ENCODE data around the gene ARID5A. TPM values are rescaled to one million over a fixed set of nuclear protein-coding genes. Genes with fewer than 3 reads are reported as not detected.

Gene ARID5A
- total and polyA plus RNA-seq, 2 experiments from 2014 or later = 5.5 to 7.7 TPM

- Histone ChIP-seq H3K9me2 (ENCODE audit: insufficient read depth) (no peaks in the 10 kb centered on the region), H3F3A (replicated peaks; ENCODE audit: low read depth) (0 out of 2 replicates have a peak, but pooled peaks cover 2% of the 10 kb centered on the region), H2AFZ (0 out of 2 replicates have a peak overlapping the region, but pooled peaks have one; percentile 38), H3K27me3 (ENCODE audit: insufficient read depth) (peaks cover 10% of the 10 kb centered on the region), H3K4me2 (no peak overlapping the region), H4K20me1 (replicated peaks; ENCODE audit: insufficient read depth) (no peaks in the 10 kb centered on the region), H3K79me2 (replicated peaks; ENCODE audit: insufficient read depth) (no peaks in the 10 kb centered on the region), H3K27ac (ENCODE audit: low read depth) (no peak overlapping the region), H3K36me3 (ENCODE audit: insufficient read depth) (no peaks in the 10 kb centered on the region; the same call in 1 of the 2 replicates), H3K4me1 (ENCODE audit: insufficient read depth) (peaks cover 3% of the 10 kb centered on the region; the same call in 1 of the 2 replicates), H3K4me3 (no peak overlapping the region)
- H3K4me1 Mint-ChIP-seq = peaks cover 20% of the 10 kb centered on the region
- no peak overlapping the region for H3K27ac Mint-ChIP-seq
- no peaks in the 10 kb centered on the region; the same call in 2 of the 3 replicates for H3K36me3 Mint-ChIP-seq (ENCODE audit: low read depth)
- H3K9me3 Mint-ChIP-seq = peaks cover 4% of the 10 kb centered on the region; the same call in 2 of the 3 replicates
- no peak for TF ChIP-seq POLR2AphosphoS5 (IDR thresholded peaks at IDR 0.05; ENCODE audit: low read depth)
- TF ChIP-seq EZH2phosphoT487 (IDR thresholded peaks at IDR 0.05; ENCODE audit: unreplicated experiment) = no peak
- no peak for TF ChIP-seq EZH2 (IDR thresholded peaks at IDR 0.05; ENCODE audit: low read depth, unreplicated experiment)
- no peak for TF ChIP-seq NANOG (IDR thresholded peaks at IDR 0.05; ENCODE audit: borderline replicate concordance)
- no peak for TF ChIP-seq ZNF462 (CRISPR knock-in tag; IDR thresholded peaks at IDR 0.05)
- TF ChIP-seq CTCF (conservative IDR thresholded peaks at IDR 0.05; ENCODE audit: low read depth in 2 of 2) = no peak
- no peak for TF ChIP-seq CREB1 (CRISPR knock-in tag; IDR thresholded peaks at IDR 0.05; ENCODE audit: low read depth)
- TF ChIP-seq ZNF331 (CRISPR knock-in tag; IDR thresholded peaks at IDR 0.05; ENCODE audit: low read depth) = no peak
- TF ChIP-seq STAT1 (IDR thresholded peaks at IDR 0.05; ENCODE audit: unreplicated experiment) = no peak
- TF ChIP-seq REST (IDR thresholded peaks at IDR 0.05; ENCODE audit: unreplicated experiment) = no peak
- TF ChIP-seq, protein P1, sequence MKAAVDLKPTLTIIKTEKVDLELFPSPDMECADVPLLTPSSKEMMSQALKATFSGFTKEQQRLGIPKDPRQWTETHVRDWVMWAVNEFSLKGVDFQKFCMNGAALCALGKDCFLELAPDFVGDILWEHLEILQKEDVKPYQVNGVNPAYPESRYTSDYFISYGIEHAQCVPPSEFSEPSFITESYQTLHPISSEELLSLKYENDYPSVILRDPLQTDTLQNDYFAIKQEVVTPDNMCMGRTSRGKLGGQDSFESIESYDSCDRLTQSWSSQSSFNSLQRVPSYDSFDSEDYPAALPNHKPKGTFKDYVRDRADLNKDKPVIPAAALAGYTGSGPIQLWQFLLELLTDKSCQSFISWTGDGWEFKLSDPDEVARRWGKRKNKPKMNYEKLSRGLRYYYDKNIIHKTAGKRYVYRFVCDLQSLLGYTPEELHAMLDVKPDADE (IDR thresholded peaks at IDR 0.05) = no peak
- no peak for TF ChIP-seq JUNB (IDR thresholded peaks at IDR 0.05; ENCODE audit: unreplicated experiment)
- no peak for TF ChIP-seq ZNF114 (CRISPR knock-in tag; IDR thresholded peaks at IDR 0.05)
- H3K4me3 Mint-ChIP-seq = no peak overlapping the region
- no peak for ATAC-seq
- peaks cover 26% of the 10 kb centered on the region for H3K27me3 Mint-ChIP-seq (ENCODE audit: insufficient read depth, low read depth, poor library complexity)
- DNase-seq (ENCODE audit: low spot score) = no peak
Observed at GRCh38 chr2:96506016-96506906, 30.3 kb upstream of the ARID5A start.
